GM12878 (cell line): Measurements from ENCODE around the gene FJX1.

Experiments used
- POLR2AphosphoS2 ChIP-seq: IDR thresholded peaks from 2 replicates; pipeline ENCODE4 v1.6.1; 2011; ENCODE audit warnings: low read depth, mild to moderate bottlenecking, low read length, improper control_type of control experiment, moderate library complexity
- TCF7 ChIP-seq: IDR thresholded peaks from 2 replicates; pipeline ENCODE4 v1.6.1; 2014; ENCODE audit warnings: antibody characterized with exemption, borderline replicate concordance
- TF ChIP-seq, protein P1 (sequence below): IDR thresholded peaks from 2 replicates; pipeline ENCODE4 v1.6.1; 2011; ENCODE audit warnings: low read depth, mild to moderate bottlenecking, low read length, moderate library complexity, borderline replicate concordance; ENCODE audit errors: extremely low read depth

DNA sequence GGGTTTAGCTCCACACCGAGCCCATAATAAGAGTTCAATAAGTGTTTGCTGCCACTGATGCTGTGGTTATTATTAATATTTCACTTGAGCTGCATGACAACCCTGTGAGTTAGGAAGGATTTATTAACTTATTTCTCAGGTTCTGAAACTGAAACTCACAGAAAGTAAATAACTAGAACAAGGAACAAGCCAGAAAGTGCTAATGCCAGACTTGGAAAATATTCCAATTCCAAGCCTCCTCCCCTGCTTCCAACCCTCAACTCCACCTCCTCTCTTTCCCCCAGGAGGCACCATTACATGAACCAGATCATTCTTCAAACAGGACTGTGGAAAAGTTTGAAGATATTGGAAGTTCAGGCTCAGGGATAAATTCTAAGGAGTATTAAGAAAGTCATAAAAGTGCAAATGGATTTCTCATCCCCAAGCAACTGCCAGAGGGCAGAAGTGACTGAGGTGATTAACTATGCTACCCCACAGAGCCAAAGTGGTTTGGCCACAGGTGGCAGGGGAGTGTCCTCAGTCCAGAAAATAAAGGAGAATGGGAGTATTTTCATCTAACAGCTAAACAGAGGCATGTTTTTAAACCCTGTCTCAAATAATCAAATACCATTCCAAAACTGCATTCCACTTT is 3.2 kb upstream of the FJX1 start:
- TF ChIP-seq TCF7 (no peak), POLR2AphosphoS2 (no peak)
- TF ChIP-seq, protein P1, sequence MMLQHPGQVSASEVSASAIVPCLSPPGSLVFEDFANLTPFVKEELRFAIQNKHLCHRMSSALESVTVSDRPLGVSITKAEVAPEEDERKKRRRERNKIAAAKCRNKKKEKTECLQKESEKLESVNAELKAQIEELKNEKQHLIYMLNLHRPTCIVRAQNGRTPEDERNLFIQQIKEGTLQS = no peak
